B cell (primary cell): ENCODE data around the gene SLCO3A1. TPM values are rescaled to one million over a fixed set of nuclear protein-coding genes. Genes with fewer than 3 reads are reported as not detected.

Source experiments
- ATAC-seq: fragments of 200-7000 bp; cut with Tn5 transposase; one replicate; pipeline ENCODE4 v1.10.0; 2021; ENCODE audit warnings: low read depth, mild to moderate bottlenecking, moderate number of reproducible peaks, moderate library complexity
- CTCF ChIA-PET: fragments of 350-600 bp; sonication (Branson Sonifier 250); formaldehyde crosslinking; loops from one replicate; lab custom pipeline; 2021; ENCODE audit warnings: antibody characterized with exemption, inconsistent platforms; lab: Charles Lee
- POLR2A ChIA-PET: fragments of 350-600 bp; sonication (Branson Sonifier 250); formaldehyde crosslinking; loops from one replicate; lab custom pipeline; 2021; ENCODE audit warnings: antibody characterized with exemption; lab: Charles Lee
- DNase-seq: peaks from one replicate; pipeline ENCODE4 v3.0.0; 2013
- H2AFZ ChIP-seq: 2 replicates; pipeline ENCODE4 v1.6.1; 2012; ENCODE audit warnings: mild to moderate bottlenecking, low read depth, low read length; ENCODE audit not compliant: insufficient read depth, poor library complexity, severe bottlenecking
- H3K27ac ChIP-seq, 2 donors: 1 replicate in 1 of 2; 2 replicates in 1 of 2; pipeline ENCODE4 v1.5.1; 2012 to 2013; ENCODE audit warnings: low read length in 2 of 2, mild to moderate bottlenecking in 2 of 2, moderate library complexity in 1 of 2
- H3K27me3 ChIP-seq, 4 experiments: fragments of 200-600 bp in 1 of 4; sonication (generic) in 1 of 4; replicated peaks in 1 of 4; 1 replicate in 2 of 4; 2 replicates in 2 of 4; pipeline versions ENCODE4 v1.6.1 to v1.7.0; 2013 to 2016; ENCODE audit warnings: low read length in 3 of 4, mild to moderate bottlenecking in 2 of 4, mixed read lengths in 1 of 4, moderate library complexity in 1 of 4; ENCODE audit not compliant: insufficient read depth in 4 of 4, control insufficient read depth in 3 of 4; ENCODE audit errors: control extremely low read depth in 1 of 4
- H3K36me3 ChIP-seq, 2 experiments: replicated peaks in 1 of 2; 1 replicate in 1 of 2; 2 replicates in 1 of 2; pipeline versions ENCODE4 v1.6.1 to v1.7.1; 2013; ENCODE audit warnings: low read length in 1 of 2; ENCODE audit not compliant: insufficient read depth in 2 of 2, control insufficient read depth in 1 of 2; ENCODE audit errors: control extremely low read depth in 1 of 2, extremely low read depth in 1 of 2
- H3K4me1 ChIP-seq, 2 donors: fragments of 200-600 bp in 1 of 2; sonication (generic) in 1 of 2; 1 replicate in 1 of 2; 2 replicates in 1 of 2; pipeline versions ENCODE4 v1.5.1 to v1.6.1; 2013 to 2017; ENCODE audit warnings: low read length in 2 of 2; ENCODE audit not compliant: control insufficient read depth in 2 of 2, insufficient read depth in 2 of 2
- H3K4me2 ChIP-seq: replicated peaks from 2 replicates; pipeline ENCODE3; 2012; ENCODE audit warnings: mild to moderate bottlenecking, low read depth, low read length; ENCODE audit not compliant: poor library complexity, severe bottlenecking
- H3K4me3 ChIP-seq, 5 experiments: fragments of 200-600 bp in 1 of 5; sonication (generic) in 1 of 5; 1 replicate in 3 of 5; 2 replicates in 2 of 5; pipeline versions ENCODE4 v1.5.1 to v1.7.0; 2011 to 2016; ENCODE audit warnings: low read length in 4 of 5, mild to moderate bottlenecking in 4 of 5, low read depth in 2 of 5, control low read depth in 1 of 5, moderate library complexity in 1 of 5; ENCODE audit not compliant: insufficient read depth in 1 of 5; ENCODE audit errors: control extremely low read depth in 1 of 5, extremely low read depth in 1 of 5
- H3K79me2 ChIP-seq: fragments of 200-600 bp; sonication (generic); one replicate; pipeline ENCODE4 v1.6.0; 2016; ENCODE audit warnings: low read length; ENCODE audit not compliant: control insufficient read depth, insufficient read depth
- H3K9ac ChIP-seq: fragments of 200-600 bp; sonication (generic); 2 replicates; pipeline ENCODE4 v1.6.1; 2017; ENCODE audit warnings: mild to moderate bottlenecking, low read length, moderate library complexity
- H3K9me3 ChIP-seq, 3 donors: one replicate each; pipeline versions ENCODE4 v1.6.1 to v1.7.1; 2013; ENCODE audit warnings: low read length in 2 of 3; ENCODE audit not compliant: control insufficient read depth in 2 of 3, insufficient read depth in 1 of 3; ENCODE audit errors: control extremely low read depth in 1 of 3
- H4K20me1 ChIP-seq: 2 replicates; pipeline ENCODE4 v1.6.0; 2012; ENCODE audit warnings: mild to moderate bottlenecking, low read length; ENCODE audit not compliant: insufficient read depth, control insufficient read depth, poor library complexity, severe bottlenecking
- H3K27ac Mint-ChIP-seq: one replicate; pipeline ENCODE4 v1.8.0; 2021; ENCODE audit warnings: mixed read lengths
- H3K27me3 Mint-ChIP-seq: one replicate; pipeline ENCODE4 v1.8.0; 2021; ENCODE audit warnings: mixed read lengths
- H3K4me1 Mint-ChIP-seq: one replicate; pipeline ENCODE4 v1.8.0; 2021; ENCODE audit warnings: mixed read lengths
- H3K4me3 Mint-ChIP-seq: one replicate; pipeline ENCODE4 v1.8.0; 2021; ENCODE audit warnings: mixed read lengths
- H3K9me3 Mint-ChIP-seq: one replicate; pipeline ENCODE4 v1.8.0; 2022; ENCODE audit warnings: mixed read lengths; ENCODE audit not compliant: insufficient read depth
- EZH2 ChIP-seq: IDR thresholded peaks from 2 replicates; pipeline ENCODE4 v1.6.1; 2012; ENCODE audit warnings: borderline replicate concordance, low read depth, mild to moderate bottlenecking, moderate library complexity, low read length; ENCODE audit not compliant: insufficient read depth, poor library complexity, severe bottlenecking
- WGBS: methylation state at CpG from one replicate; pipeline ENCODE4 v1.1.5; 2013; ENCODE audit warnings: missing lambda C conversion rate; ENCODE audit not compliant: insufficient coverage; 5-methylcytosine and 5-hydroxymethylcytosine counted together
- intact Hi-C: fragments of 100-400 bp; cut with micrococcal nuclease; formaldehyde crosslinking; loops from one replicate; pipeline ENCODE4 v1.10.0; 2022
- polyA plus RNA-seq: library from polyadenylated mRNA; depleted of rRNA; stranded (reverse); fragments of >200 nt; gene quantifications from 2 replicates; pipeline ENCODE4 v1.2.3, GENCODE V29; 2012
- total RNA-seq, 2 donors: library from RNA; stranded (reverse); fragments of 120-200 nt in 1 of 2; gene quantifications; 1 replicate in 1 of 2; 2 replicates in 1 of 2; pipeline versions ENCODE4 v1.2.3 to v1.2.4, GENCODE V29; 2013 to 2022
- TF ChIP-seq, protein P1 (sequence below): fragments of 200-600 bp; IDR thresholded peaks from one replicate; pipeline ENCODE4 v1.8.0; 2022; ENCODE audit warnings: antibody characterized with exemption, mild to moderate bottlenecking

The SLCO3A1 gene
- total and polyA plus RNA-seq, 2 donors (not counting 1 experiment from before 2014, with no cell fraction given): 0.99 to 2.3 TPM

DNA sequence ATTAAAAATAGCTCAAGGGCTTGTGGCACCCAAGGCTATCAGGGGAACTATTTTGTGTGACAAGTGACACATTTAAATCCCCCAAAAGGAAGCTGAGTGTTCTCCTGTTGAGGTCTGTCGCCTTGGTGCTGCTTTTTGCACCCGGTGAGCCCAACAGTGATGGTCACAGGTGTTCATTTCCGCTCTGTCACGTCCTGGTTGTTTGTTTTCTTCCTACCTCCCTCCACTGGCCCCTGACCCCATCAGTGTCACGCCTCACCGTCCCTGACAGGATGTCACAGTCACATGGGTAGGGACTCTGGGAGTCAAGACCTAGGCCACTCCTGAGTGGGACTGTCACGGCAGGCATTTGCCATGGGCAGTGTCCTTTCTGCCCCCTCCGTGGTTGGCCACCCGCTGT lies 11.2 kb downstream of the SLCO3A1 start:
- H4K20me1 ChIP-seq: no peaks in the 10 kb centered on the region
- H3K4me3 ChIP-seq: no peak overlapping the region
- H3K4me3 Mint-ChIP-seq: no peak overlapping the region
- H3K4me2 ChIP-seq: no peak overlapping the region
- peaks cover 0 to 39% (median 14%) of the 10 kb centered on the region in 4 experiments for H3K27me3 ChIP-seq
- intact Hi-C loops: no loop called here
- peaks cover 44% of the 10 kb centered on the region for H3K27me3 Mint-ChIP-seq
- H3K79me2 ChIP-seq: no peaks in the 10 kb centered on the region
- H3K4me1 ChIP-seq: peaks cover 5 to 28% of the 10 kb centered on the region in 2 donors
- ATAC-seq (no peak), DNase-seq (peak; percentile 7)
- TF ChIP-seq EZH2: no peak
- TF ChIP-seq, protein P1, sequence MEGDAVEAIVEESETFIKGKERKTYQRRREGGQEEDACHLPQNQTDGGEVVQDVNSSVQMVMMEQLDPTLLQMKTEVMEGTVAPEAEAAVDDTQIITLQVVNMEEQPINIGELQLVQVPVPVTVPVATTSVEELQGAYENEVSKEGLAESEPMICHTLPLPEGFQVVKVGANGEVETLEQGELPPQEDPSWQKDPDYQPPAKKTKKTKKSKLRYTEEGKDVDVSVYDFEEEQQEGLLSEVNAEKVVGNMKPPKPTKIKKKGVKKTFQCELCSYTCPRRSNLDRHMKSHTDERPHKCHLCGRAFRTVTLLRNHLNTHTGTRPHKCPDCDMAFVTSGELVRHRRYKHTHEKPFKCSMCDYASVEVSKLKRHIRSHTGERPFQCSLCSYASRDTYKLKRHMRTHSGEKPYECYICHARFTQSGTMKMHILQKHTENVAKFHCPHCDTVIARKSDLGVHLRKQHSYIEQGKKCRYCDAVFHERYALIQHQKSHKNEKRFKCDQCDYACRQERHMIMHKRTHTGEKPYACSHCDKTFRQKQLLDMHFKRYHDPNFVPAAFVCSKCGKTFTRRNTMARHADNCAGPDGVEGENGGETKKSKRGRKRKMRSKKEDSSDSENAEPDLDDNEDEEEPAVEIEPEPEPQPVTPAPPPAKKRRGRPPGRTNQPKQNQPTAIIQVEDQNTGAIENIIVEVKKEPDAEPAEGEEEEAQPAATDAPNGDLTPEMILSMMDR: no peak
- peaks cover 0 to 17% (median 0%) of the 10 kb centered on the region in 3 donors for H3K9me3 ChIP-seq
- no peak overlapping the region for H3K27ac Mint-ChIP-seq
- ChIA-PET POLR2A (no interaction called here), CTCF (no interaction called here)
- WGBS: 14% methylated on average over 7 of the region's 9 CpGs
- H3K9ac ChIP-seq: no peak overlapping the region
- peaks cover 12% of the 10 kb centered on the region for H3K4me1 Mint-ChIP-seq
- H3K27ac ChIP-seq: no peak overlapping the region
- H2AFZ ChIP-seq: no peak overlapping the region
- H3K36me3 ChIP-seq: no peaks in the 10 kb centered on the region
- H3K9me3 Mint-ChIP-seq: no peaks in the 10 kb centered on the region

DNA sequence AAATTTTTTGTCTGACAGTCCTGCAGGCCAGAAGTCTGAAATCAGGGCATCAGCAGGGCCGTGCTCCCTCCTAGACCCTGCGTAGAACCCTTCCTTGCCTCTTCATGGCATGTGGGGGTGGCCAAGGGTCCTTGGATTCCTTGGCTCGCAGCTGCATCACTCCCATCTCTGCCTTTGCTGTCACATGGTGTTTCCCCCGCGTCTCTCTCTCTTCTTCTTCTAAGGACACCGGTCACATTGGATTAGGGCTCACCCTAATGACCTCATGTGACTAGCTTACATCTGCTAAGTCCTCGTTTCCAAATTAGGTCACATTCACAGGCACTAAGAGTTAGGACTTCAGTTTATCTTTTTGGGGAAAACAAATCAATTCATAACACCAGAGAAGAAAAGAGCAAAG lies 12.0 kb downstream of the SLCO3A1 start:
- ChIA-PET POLR2A (no interaction called here), CTCF (no interaction called here)
- H3K79me2 ChIP-seq: no peaks in the 10 kb centered on the region
- no peak overlapping the region for H3K9ac ChIP-seq
- peaks cover 5 to 26% of the 10 kb centered on the region in 2 donors for H3K4me1 ChIP-seq
- H3K4me1 Mint-ChIP-seq: peaks cover 12% of the 10 kb centered on the region
- H3K27me3 Mint-ChIP-seq: peaks cover 44% of the 10 kb centered on the region
- no peaks in the 10 kb centered on the region for H3K36me3 ChIP-seq
- no peak overlapping the region for H3K4me3 Mint-ChIP-seq
- no peak overlapping the region for H3K4me2 ChIP-seq
- TF ChIP-seq, protein P1: no peak
- no peak for TF ChIP-seq EZH2
- H3K9me3 Mint-ChIP-seq: peaks cover 2% of the 10 kb centered on the region
- H3K9me3 ChIP-seq: peaks cover 0 to 12% (median 0%) of the 10 kb centered on the region in 3 donors
- H4K20me1 ChIP-seq: no peaks in the 10 kb centered on the region
- no peak overlapping the region for H2AFZ ChIP-seq
- DNase-seq: no peak
- 93% methylated on average over 3 of the region's 7 CpGs for WGBS
- H3K27me3 ChIP-seq: peaks cover 0 to 34% (median 9%) of the 10 kb centered on the region in 4 experiments
- H3K4me3 ChIP-seq: no peak overlapping the region
- no peak overlapping the region for H3K27ac ChIP-seq
- ATAC-seq: no peak
- no peak overlapping the region for H3K27ac Mint-ChIP-seq
- intact Hi-C loops: no loop called here
